Activated T-helper 9 cell treated with anti-CD3 and anti-CD28 coated beads, Interleukin-2, amount 50 U/mL, for 16 hours (primary cell): ENCODE measurements around the gene PACS1.
"Not testable (repeated sequence)": the region's sequence is repeated elsewhere in the genome, so short reads cannot be mapped to it uniquely, and the experiment has no call there.

Experiments
- DNase-seq: peaks from one replicate; pipeline ENCODE4 v3.0.0-alpha.2; 2020; ENCODE audit warnings: low read depth

Gene PACS1

GRCh38 chr11:66277064-66277463 is 207.0 kb downstream of the PACS1 start:
- not testable (repeated sequence) for DNase-seq

DNA sequence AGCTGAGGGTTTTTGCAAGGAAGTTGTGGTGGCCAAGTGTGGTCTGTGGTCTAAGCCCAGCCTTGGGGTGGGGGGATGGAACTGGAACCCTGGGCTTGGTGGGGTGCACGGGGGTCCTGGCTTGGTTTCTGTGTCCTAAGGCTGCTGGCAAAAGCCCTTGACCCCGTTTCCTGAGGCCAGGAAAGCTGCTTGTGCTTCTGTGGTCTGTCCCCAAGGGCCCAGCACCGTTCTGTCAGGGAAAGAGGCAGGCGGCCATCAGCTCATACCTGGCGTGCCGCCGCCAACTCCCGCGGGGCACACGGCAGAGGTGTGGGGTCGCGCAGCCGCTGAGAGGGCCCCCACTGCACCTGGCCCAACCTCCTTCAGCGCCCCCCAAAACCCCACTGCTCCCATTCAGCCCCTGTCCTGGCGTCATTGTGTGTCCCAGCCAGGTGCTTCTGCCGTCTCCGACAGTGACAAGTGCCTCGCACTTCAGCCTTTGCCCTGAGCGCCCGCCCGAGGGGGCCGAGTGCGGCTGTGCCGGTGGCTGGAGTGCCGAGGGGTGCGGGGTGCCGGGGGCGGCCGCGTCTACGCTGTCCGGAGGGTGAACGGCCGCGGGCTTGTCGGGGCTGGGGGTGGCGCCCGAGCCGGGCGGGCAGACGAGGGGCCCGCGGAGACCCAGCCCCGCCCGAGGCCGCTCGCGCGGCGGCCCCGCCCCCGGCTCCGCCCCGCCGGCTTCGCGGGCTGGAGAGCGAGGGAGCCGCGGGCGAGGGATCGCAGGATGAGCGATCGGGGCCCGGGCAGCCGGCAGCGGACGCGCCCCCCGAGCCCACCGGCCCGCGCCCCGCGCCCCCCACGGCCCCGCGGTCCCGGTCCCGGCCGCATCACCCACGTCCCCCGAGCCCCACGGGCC is 207.6 kb downstream of the PACS1 start, which contains the start of gene CNIH2:
CNIH2 (plus strand) TSS at position 705 of the 892 bp plus-strand sequence. CDS start 282 bp downstream, outside the sequence.
- no peak for DNase-seq

DNA sequence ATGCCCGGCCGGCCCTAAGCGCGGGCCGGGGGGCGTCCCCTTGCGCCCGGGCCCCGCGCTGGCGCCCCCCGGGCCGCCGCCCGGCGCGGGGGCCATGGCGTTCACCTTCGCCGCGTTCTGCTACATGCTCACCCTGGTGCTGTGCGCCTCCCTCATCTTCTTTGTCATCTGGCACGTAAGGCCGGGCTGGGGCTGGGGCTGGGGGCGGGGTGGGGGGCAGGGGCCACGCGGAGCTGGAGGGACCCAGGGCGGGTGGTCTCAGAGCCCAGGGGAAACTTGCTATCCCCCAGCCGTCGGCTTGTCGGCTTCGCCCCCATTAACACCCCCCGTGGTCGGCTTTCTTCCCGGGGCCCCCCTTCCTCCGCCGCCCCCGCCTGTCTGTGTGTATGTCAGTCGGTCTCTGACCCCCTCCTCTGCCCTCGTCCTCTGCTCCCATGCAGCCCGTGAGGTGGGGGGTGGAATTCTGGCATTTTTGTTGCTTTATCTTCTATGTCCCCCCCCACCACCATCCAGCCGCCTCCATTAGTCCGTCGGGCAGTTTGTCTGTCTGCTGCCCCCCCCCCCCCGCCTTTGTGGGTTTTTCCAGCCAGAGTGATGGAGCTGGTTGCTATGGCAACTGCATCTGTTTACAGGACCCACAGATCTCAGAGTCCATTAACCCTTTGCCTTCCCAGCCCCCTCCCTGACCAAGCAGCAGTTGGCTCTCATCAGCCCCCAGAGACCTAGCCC is 208.5 kb downstream of the PACS1 start:
- no peak for DNase-seq

DNA sequence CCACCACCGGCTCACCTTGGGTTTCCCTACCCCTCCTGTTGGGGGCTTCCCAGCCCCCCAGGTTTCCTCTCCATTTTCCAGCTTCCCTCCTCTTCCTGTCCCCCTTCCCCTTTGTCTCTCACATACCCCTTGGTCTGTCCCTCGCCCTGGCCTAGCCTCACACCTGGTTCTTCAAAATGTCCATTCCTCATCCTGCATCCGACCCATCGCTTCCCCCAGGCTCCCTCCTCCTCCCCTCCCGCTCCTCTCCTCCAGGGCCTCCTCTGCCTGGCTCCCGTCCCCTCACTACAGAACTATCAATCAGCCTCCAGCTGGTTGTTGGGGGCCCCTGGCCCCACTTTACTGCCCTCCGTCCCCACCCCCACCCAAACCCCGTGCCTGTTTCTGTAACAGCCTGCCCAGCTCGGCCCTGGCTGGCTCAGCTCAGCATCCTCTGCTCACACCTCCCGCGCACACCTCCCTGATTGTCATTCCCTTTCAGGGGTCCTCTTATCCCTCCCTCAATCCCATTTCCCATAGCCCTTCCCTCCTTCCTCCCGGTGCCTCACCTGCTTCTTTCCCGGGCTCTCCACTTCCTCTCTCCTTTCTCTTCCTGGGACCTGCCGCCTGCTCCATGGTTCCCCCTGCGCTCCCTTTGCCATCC is 209.1 kb downstream of the PACS1 start:
- DNase-seq: no peak

GRCh38 chr11:66280428-66280827 is 210.4 kb downstream of the PACS1 start:
- no peak for DNase-seq

DNA sequence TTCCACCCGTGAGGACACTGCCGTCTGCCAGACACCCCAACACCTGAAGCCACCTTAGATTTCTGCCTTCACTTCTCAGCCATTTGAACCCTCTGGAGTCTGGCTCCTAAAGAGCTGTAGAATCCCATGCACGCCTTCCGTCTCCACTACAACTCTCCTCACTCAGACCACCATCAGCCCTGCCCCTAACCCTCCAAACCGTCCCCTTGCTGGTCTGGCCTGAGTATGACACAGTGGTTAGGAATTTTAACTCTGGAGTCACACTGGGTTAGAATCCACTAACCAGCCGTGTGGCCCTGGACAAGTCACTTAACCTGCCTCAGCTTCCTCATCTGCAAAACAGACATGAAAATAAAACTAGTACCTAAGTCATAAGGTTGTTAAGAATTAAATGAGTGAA is 210.9 kb downstream of the PACS1 start:
- no peak for DNase-seq

- no peak for DNase-seq
These were observed 211.8 kb downstream of the PACS1 start for GRCh38 chr11:66281776-66282467.

DNA sequence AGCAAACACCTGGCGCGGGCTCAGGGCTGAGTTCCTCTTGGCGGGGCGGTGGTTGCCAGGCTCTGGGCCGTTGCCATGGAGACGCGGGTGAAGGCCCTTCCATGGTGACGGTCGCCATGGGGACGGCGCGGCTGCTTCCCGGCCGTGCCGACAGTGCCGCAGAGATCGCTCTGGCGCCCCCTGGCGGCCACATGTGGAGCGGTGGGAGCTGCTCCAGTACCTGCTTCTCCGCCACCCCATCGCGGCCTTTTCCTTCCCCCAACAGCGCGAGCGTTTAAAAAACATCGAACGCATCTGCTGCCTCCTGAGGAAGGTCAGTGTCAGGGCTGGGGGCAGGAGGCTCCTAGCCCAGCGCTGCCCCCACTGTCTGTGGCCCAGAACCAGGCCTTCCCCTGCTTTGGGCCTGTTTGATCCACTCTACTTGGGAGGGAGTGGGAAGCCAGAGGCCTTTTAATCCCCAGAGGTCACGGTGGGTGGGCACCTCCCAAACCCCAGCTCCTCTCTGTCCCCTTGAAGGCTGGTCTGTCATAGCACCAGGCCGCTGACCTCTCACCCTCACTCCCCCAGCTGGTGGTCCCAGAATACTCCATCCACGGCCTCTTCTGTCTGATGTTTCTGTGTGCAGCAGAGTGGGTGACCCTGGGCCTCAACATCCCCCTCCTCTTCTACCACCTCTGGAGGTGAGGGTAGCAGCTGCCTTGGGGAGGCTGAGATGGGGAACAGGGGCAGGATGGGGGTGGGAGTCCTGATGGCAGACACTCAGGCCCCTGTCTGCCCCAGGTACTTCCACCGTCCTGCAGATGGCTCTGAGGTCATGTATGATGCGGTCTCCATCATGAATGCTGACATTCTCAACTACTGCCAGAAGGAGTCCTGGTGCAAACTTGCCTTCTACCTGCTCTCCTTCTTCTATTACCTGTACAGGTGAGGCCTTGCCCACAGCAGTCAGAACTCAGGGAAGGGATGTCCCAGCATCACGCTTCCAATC is 212.7 kb downstream of the PACS1 start:
- peak; percentile 99 for DNase-seq

GRCh38 chr11:66283461-66284105 is 213.5 kb downstream of the PACS1 start:
- no peak for DNase-seq

DNA sequence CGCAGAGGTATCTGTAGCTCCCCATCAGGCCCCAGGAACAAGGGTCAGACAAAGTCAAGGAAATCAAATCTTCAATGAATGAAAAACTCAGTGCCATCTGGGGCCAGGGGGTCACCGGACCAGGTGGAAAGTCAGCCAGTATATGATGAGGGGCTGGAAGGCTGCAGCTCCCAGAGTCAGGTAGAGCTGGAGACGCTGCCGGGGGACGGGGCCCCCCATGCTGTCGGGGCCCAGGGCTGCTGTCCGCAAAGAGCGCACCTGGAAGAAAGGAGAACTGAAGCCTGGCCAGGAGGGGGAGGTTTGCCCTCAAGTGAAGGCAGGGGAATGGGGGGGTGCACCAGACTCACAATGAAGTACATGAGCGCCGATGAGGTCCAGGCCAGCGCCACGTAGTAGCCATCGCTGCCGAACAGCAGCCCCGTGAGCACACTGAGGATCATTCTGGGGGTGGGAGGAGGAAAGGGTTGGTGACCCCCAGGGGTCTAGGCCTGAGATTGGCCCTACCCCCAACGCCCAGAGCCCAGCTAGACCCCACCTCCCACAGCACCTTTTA is 214.5 kb downstream of the PACS1 start:
- no peak for DNase-seq

DNA sequence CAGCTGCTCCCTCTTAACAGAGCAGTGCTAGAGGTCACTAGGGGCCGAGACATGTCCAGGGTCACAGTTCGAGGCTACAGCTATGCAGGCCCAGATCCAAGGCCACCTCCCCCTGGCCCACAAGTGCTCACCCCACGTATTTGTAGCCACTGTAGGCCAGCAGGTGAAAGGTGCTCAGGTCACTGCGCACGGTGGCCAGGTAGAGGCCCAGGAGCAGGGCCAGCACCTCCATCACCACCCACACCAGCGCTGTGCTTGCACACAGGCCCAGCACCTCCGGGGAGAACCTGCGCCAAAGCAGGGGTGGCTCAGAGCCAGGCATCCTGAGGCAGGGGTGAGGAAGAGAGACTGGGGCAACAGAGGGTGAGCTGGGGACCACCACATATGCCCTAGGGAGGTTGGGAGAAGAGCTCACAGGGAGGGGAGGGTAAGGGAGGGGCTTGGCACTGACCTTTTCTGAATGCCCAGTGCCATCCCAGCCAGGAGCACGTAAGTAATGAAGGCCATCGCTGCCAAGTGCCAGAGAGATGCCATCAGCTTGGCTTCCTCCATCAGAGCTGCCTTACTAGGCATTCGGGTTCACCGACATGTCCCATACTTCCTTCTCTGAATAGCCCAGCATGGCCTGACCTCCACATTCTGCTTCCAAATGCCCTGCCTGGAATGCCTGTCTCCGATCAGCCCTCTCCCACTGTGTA is 215.3 kb downstream of the PACS1 start:
- no peak for DNase-seq

DNA sequence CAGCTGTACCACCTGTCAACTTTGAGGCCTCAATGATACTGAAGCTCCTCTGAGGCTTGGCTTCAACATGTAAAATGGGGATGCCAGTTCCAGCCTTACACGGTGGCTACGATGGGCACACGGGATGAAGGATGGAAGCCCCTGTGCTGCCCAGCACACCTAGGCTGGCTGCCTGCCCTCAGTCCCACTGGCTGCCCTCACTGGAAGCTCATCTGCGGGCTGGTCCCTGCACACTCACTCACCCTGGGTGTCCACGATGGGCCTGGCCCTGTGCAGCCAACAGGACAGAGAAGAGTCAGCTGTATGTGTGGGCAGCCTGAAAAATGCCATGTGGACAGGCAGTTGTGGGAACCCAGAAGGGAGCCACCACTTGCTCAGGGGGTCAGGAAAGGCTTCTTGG is 216.6 kb downstream of the PACS1 start:
- DNase-seq: no peak

DNA sequence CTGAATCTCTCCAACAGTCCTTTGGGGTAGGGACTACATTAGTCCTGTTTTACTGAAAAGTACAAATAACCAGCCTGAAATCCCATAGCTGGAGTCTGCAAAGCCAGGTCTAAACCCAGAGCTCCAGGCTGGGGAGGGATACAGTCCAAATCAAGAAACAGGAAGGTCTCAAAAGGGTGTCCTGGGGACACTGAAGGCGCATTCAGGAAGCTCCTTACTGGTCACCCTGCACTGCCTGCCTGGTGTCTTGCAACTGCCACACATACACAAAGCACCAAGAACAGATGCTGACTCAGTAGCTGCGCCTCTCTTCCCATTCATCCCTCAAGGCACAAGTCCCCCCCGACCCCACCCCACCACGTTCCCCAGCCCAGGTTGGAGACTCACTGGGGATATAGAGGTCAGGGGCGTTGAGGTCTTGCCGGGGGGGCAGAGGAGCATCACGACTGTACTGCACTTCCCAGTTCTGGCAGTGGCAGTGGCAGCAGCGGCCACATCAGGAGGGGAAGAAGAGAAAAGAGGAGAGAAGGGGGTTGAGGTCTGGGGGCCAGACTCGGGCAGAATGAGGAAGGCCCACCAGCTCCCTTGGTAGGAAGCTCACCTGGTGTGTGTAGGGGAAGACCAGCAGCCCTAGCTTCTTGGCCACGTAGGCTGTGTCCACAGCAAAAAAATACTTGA is 217.3 kb downstream of the PACS1 start:
- DNase-seq: no peak

- DNase-seq: no peak
These were observed 218.0 kb downstream of the PACS1 start for GRCh38 chr11:66287889-66288670.

DNA sequence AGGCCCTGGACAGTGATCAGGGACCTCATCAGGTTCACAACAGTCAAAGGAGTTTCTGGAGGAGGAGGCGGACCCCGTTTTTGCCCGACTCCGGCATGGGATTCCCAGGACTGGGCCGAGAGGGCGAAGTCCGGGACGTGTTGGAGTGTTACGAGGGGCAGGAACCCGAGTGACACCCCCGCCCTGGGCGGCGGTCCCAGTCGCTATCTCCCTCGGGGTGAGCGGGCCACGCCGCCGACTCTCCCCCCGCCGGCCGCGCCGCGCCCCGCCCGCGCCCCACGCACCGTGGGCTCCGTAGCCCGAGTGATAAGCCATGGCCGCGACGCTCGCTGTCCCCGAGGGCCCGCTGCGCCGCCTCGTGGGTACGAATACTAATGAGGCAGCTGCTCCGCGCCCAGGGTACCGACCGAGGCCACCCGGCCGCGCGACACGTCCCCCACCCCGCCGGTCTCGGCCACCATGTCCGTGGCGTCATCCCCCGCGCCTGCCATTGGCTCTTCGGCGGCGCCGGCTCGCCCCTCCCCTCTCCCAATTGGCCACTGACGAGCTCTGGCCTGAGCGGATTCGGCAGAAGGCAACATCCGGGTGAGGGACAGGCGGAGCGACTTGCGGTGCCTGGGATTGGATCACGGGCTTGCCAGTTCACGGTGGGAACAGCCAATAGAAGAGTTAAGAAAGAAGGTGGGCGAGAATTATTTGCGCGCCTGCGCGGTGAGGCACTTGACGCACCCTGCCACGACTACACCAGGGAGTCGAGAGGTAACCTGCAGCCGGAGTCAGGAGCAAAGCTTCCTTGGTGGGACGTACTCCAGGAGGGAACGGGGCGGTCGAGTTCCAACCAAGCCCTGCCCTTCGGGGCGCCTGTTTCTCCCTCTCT is 218.8 kb downstream of the PACS1 start, which contains the start of gene YIF1A:
YIF1A (minus strand) TSS at position 473 of the 877 bp plus-strand sequence; CDS start at position 315, 158 bp downstream.
- peak; percentile 97 for DNase-seq

- peak; percentile 72 for DNase-seq
These were observed 219.7 kb downstream of the PACS1 start for GRCh38 chr11:66289548-66290329.
